ENCODE data around the gene SLC18A3.

GRCh38 chr10:49650724-49651034 is 40.6 kb downstream of the SLC18A3 start:
- TF ChIP-seq, protein P1, sequence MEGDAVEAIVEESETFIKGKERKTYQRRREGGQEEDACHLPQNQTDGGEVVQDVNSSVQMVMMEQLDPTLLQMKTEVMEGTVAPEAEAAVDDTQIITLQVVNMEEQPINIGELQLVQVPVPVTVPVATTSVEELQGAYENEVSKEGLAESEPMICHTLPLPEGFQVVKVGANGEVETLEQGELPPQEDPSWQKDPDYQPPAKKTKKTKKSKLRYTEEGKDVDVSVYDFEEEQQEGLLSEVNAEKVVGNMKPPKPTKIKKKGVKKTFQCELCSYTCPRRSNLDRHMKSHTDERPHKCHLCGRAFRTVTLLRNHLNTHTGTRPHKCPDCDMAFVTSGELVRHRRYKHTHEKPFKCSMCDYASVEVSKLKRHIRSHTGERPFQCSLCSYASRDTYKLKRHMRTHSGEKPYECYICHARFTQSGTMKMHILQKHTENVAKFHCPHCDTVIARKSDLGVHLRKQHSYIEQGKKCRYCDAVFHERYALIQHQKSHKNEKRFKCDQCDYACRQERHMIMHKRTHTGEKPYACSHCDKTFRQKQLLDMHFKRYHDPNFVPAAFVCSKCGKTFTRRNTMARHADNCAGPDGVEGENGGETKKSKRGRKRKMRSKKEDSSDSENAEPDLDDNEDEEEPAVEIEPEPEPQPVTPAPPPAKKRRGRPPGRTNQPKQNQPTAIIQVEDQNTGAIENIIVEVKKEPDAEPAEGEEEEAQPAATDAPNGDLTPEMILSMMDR (conservative IDR thresholded peaks at IDR 0.05 in 1 of 2, IDR thresholded peaks at IDR 0.05 in 1 of 2; ENCODE audit: extremely low read depth in 1 of 2, insufficient read depth in 1 of 2, low read depth in 1 of 2, low read length in 2 of 2): no peak
- TF ChIP-seq EZH2 (IDR thresholded peaks at IDR 0.05; ENCODE audit: borderline replicate concordance, low read length): no peak

All from mammary epithelial cell (primary cell).